Calu3 (cell line): ENCODE measurements around the gene HGFAC. TPM values are rescaled to one million over a fixed set of nuclear protein-coding genes. Genes with fewer than 3 reads are reported as not detected.

Experiments used
- BruUV-seq: library from RNA; stranded (reverse); fragments of 400-500 nt; replicated peaks from 2 replicates; lab custom pipeline; 2021; lab: Mats Ljungman, UMichigan
- CTCF ChIA-PET: fragments of 300-600 bp; sonication (Branson Sonifier 250); formaldehyde crosslinking; loops from one replicate; lab custom pipeline; 2022; ENCODE audit warnings: antibody characterized with exemption; lab: Charles Lee
- DNase-seq: peaks from one replicate; pipeline ENCODE4 v3.0.0; 2022
- H3K27ac Mint-ChIP-seq: one replicate; pipeline ENCODE4 v1.8.0; 2022; ENCODE audit warnings: mixed read lengths; ENCODE audit not compliant: unreplicated experiment
- H3K27me3 Mint-ChIP-seq: one replicate; pipeline ENCODE4 v1.8.0; 2022; ENCODE audit warnings: mixed read lengths; ENCODE audit not compliant: unreplicated experiment
- H3K36me3 Mint-ChIP-seq: one replicate; pipeline ENCODE4 v1.8.0; 2022; ENCODE audit warnings: mild to moderate bottlenecking, moderate library complexity, mixed read lengths; ENCODE audit not compliant: insufficient read depth, unreplicated experiment
- H3K4me1 Mint-ChIP-seq: one replicate; pipeline ENCODE4 v1.8.0; 2022; ENCODE audit warnings: mild to moderate bottlenecking, low read depth, mixed read lengths; ENCODE audit not compliant: unreplicated experiment
- H3K4me3 Mint-ChIP-seq: one replicate; pipeline ENCODE4 v1.8.0; 2022; ENCODE audit warnings: mild to moderate bottlenecking, low read depth, moderate library complexity, mixed read lengths; ENCODE audit not compliant: unreplicated experiment
- H3K9me3 Mint-ChIP-seq: one replicate; pipeline ENCODE4 v1.8.0; 2022; ENCODE audit warnings: low read depth, mixed read lengths; ENCODE audit not compliant: unreplicated experiment
- intact Hi-C: fragments of 100-400 bp; cut with micrococcal nuclease; formaldehyde crosslinking; loops from one replicate; pipeline ENCODE4 v1.10.0; 2022; ENCODE audit not compliant: unreplicated experiment
- total RNA-seq: library from RNA; stranded (reverse); gene quantifications from 2 replicates; pipeline ENCODE4 v1.2.3, GENCODE V29; 2022
- TF ChIP-seq, protein P1 (sequence below): fragments of 200-600 bp; IDR thresholded peaks from one replicate; pipeline ENCODE4 v1.8.0; 2022; ENCODE audit warnings: antibody characterized with exemption; ENCODE audit not compliant: unreplicated experiment

The HGFAC gene
- total RNA-seq, 1 experiment from 2014 or later, result not detected

GRCh38 chr4:3488820-3489219, 47.1 kb downstream of the HGFAC start:
- DNase-seq, result no peak
- H3K27ac Mint-ChIP-seq, result no peak overlapping the region
- H3K36me3 Mint-ChIP-seq, result peaks cover 29% of the 10 kb centered on the region

GRCh38 chr4:3489451-3489962, 47.7 kb downstream of the HGFAC start:
- CTCF ChIA-PET, result no interaction called here
- DNase-seq, result no peak
- Mint-ChIP-seq H3K27me3 (no peaks in the 10 kb centered on the region), H3K4me1 (peaks cover 8% of the 10 kb centered on the region), H3K9me3 (no peaks in the 10 kb centered on the region), H3K27ac (no peak overlapping the region), H3K36me3 (peaks cover 27% of the 10 kb centered on the region), H3K4me3 (no peak overlapping the region)
- intact Hi-C loops, result no loop called here
- TF ChIP-seq, protein P1, sequence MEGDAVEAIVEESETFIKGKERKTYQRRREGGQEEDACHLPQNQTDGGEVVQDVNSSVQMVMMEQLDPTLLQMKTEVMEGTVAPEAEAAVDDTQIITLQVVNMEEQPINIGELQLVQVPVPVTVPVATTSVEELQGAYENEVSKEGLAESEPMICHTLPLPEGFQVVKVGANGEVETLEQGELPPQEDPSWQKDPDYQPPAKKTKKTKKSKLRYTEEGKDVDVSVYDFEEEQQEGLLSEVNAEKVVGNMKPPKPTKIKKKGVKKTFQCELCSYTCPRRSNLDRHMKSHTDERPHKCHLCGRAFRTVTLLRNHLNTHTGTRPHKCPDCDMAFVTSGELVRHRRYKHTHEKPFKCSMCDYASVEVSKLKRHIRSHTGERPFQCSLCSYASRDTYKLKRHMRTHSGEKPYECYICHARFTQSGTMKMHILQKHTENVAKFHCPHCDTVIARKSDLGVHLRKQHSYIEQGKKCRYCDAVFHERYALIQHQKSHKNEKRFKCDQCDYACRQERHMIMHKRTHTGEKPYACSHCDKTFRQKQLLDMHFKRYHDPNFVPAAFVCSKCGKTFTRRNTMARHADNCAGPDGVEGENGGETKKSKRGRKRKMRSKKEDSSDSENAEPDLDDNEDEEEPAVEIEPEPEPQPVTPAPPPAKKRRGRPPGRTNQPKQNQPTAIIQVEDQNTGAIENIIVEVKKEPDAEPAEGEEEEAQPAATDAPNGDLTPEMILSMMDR, result no peak
- no TSS peak for BruUV-seq

More at GRCh38 chr4:3488820-3489219, 47.1 kb downstream of the HGFAC start:
- H3K4me3 Mint-ChIP-seq, result no peak overlapping the region
- H3K9me3 Mint-ChIP-seq, result no peaks in the 10 kb centered on the region
- intact Hi-C loops, result no loop called here
- TF ChIP-seq, protein P1, result no peak
- BruUV-seq, result no TSS peak
- peaks cover 8% of the 10 kb centered on the region for H3K4me1 Mint-ChIP-seq
- CTCF ChIA-PET, result no interaction called here
- no peaks in the 10 kb centered on the region for H3K27me3 Mint-ChIP-seq

GRCh38 chr4:3491681-3492405, 50.1 kb downstream of the HGFAC start:
- no TSS peak for BruUV-seq
- peaks cover 8% of the 10 kb centered on the region for H3K4me1 Mint-ChIP-seq
- intact Hi-C loops, result no loop called here
- H3K9me3 Mint-ChIP-seq, result no peaks in the 10 kb centered on the region
- CTCF ChIA-PET, result no interaction called here
- peaks cover 23% of the 10 kb centered on the region for H3K36me3 Mint-ChIP-seq
- no peak overlapping the region for H3K4me3 Mint-ChIP-seq
- DNase-seq, result no peak
- H3K27ac Mint-ChIP-seq, result no peak overlapping the region
- H3K27me3 Mint-ChIP-seq, result no peaks in the 10 kb centered on the region
- TF ChIP-seq, protein P1, result no peak

DNA sequence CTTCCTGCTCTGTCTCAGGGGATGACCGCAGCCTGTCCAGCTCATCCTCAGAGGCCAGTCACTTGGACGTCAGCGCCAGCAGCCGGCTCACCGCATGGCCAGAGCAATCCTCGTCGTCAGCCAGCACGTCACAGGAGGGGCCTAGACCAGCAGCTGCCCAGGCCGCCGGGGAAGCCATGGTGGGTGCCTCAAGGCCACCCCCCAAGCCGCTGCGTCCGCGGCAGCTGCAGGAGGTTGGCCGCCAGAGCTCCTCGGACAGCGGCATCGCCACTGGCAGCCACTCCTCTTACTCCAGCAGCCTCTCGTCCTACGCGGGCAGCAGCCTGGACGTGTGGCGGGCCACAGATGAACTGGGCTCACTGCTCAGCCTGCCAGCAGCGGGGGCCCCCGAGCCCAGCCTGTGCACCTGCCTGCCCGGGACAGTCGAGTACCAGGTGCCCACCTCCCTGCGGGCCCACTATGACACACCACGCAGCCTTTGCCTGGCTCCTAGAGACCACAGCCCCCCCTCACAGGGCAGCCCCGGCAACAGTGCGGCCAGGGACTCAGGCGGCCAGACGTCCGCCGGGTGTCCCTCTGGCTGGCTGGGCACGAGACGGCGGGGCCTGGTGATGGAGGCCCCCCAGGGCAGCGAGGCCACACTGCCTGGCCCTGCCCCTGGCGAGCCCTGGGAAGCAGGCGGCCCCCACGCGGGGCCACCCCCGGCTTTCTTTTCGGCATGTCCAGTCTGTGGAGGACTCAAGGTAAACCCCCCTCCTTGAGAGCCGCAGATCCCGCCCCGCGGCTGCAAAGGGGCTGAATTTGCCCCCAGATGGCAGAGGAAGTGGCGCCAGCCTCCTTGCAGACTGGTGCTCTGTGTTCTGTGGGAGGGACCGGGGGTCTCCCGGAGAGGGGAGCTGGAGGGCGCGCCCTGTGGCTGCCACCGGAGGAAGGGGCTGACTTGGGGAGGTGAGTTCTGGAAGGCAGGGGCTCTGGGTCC, 51.3 kb downstream of the HGFAC start:
- H3K4me1 Mint-ChIP-seq, result peaks cover 8% of the 10 kb centered on the region
- CTCF ChIA-PET, result no interaction called here
- peaks cover 22% of the 10 kb centered on the region for H3K36me3 Mint-ChIP-seq
- H3K4me3 Mint-ChIP-seq, result no peak overlapping the region
- BruUV-seq, result no TSS peak
- no peak for DNase-seq
- intact Hi-C loops, result no loop called here
- TF ChIP-seq, protein P1, result no peak
- no peaks in the 10 kb centered on the region for H3K27me3 Mint-ChIP-seq
- no peak overlapping the region for H3K27ac Mint-ChIP-seq
- no peaks in the 10 kb centered on the region for H3K9me3 Mint-ChIP-seq
